Stimulated activated CD4-positive, alpha-beta T cell treated with anti-CD3 and anti-CD28 coated beads, TNF-alpha, amount 100 ng/mL, for 4 hours (primary cell): ENCODE measurements around the gene PSME1.

Experiments used
- DNase-seq, 3 experiments: peaks; one replicate each; pipeline ENCODE4 v3.0.0-alpha.2; 2020; ENCODE audit warnings: low read depth in 3 of 3

Gene PSME1

DNA sequence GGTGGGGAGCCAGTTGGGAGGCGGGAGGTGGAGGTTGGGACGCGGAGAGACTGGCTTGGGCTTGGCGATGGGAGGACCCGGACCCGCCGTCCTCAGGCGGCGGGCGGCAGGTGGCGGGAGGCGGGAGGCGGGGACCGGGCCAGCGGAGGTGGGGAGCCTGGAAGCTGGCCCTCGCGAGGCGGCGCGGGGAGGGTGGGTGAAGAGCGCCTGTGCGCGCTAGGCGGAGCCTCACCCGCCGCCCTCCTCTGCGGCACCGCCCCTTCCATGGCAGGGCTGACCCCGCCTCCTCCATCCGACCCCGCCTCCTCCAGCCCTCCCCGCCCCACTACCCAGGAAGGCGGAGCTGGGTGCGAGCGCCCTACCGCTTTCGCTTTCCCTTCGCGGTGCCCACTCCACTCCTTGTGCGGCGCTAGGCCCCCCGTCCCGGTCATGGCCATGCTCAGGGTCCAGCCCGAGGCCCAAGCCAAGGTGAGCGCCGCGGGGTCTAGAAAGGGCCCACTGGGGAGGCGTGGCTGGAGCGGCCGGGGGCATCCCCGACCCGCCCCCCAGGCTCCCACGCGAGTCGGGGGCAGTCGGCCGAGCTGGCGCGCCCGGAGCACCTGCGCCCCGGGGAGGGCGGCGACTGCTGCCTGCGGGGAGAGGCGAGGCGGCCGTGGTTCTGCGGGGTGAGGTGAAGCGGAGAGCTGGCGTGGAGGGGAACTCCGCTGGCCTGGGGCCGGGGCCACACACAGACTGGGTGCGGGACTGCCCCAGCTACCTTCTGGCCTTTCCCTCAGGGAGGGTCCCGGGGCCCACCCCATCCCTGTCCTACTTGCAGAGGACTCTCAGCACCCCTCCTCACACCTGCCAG is at the start of gene PSME1:
Gene PSME1 (plus strand): TSS at position 361 of the 850 bp plus-strand sequence. CDS start 69 bp downstream, at position 430.
- peak; percentile 91 to 94 (median 91) for DNase-seq

DNA sequence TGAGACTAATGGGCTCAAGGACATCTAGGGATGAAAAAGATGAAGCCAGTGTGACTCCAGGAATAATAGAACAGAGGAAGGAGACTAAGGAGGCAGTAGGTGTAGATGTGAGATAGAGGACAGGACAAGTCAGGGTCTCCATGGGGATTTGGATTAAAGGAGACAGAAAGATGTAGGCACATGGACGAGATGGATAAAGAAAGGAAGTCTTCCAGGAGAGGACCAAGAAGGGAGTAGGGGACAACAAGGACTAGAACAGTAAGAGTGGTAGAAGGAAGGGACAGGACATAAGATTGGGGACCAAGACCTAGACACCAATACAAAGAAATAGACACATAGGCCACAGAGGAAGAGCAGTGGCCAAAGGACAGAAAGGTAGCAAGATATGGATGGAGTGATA is 49.0 kb upstream of the PSME1 start:
- no peak for DNase-seq

DNA sequence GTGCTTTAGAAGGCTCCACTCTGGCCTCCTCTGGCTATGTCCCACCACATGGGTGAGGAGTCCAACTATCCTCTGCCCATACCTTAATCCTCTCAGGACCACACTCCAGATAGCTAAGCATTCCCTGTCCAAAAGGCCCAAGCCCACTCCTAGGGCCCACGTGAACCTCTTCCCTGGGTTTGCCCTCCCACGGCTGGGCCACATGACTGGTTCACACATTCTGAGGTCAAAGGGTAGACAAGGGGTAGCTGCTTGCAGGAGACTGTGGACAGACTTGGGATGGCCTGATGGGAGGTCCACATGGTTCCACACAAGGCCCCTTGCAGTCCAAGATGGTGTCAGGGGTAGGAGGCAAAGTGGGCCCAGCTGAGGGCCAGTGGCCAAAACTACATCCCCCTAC is 47.9 kb upstream of the PSME1 start:
- no peak for DNase-seq

DNA sequence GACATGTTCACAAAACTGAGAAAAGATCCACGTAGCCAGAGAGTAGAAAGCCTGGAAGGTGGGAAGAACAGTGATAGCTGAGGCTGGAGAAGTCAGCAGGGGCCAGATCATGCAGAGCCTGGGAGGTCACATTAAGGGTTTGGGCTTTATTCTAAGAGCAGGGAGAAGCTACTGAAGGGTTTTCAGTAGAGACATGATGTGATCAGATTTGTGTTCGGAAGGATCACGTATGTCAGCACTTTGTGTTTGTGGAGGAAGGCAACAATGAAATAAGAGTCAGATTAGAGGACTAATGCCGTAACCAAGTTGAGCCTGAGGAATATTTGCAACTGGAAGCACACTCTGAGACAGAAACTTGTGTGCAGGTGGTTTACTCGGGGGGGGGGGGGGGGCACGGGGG is 46.1 kb upstream of the PSME1 start:
- DNase-seq: no peak

DNA sequence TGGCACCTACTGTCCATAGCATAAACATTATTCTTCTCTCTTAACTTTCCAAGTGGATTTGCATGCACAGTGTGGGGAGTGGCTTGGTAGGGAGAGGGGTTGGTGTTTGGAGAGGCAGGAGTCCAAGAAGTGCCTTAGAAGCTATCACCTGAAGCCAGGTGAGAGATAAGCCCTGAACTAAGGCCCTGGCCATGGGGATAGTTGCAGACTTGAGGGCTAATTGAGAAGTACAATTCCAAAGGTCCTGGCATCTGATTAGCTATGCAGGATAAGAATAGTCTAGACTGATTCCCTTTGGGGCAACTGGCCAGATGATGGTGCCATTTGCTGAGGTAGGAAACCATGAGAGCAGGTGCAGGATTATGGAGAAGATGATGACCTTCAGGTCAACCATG is 43.9 kb upstream of the PSME1 start:
- DNase-seq: no peak

DNA sequence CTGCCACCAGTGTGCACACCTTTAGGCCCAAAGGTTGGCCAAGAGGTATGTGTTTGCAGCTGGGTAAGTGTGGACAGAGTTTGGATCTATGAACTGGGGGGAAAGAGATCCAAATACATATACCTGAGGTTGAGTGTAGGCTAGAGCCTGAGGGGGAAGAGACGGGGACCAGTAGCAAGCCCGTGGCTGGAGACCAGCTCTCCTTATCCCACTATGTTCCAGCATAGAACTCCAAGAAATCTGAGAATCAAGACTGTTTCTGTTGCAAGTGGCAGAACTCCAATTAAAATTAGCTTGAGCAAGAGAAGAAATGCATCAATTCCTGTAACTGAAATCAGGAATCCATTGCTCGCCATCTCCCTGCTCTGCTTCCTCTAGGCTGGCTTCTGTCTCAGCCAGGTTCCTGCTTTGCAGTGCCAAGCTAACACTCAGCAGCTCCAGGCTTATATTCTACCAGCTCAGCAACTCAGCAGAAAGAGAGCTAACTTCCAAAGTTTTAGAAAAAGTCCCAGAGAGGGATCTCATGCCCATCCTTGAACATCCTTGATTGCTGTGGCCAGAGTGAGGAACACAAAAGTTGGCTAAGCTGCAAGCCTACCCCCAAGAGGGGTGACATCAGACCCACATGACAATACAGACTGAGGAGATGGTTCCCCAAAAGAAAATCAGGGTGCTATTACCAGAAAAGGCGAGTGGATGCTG is 43.3 kb upstream of the PSME1 start:
- no peak for DNase-seq

DNA sequence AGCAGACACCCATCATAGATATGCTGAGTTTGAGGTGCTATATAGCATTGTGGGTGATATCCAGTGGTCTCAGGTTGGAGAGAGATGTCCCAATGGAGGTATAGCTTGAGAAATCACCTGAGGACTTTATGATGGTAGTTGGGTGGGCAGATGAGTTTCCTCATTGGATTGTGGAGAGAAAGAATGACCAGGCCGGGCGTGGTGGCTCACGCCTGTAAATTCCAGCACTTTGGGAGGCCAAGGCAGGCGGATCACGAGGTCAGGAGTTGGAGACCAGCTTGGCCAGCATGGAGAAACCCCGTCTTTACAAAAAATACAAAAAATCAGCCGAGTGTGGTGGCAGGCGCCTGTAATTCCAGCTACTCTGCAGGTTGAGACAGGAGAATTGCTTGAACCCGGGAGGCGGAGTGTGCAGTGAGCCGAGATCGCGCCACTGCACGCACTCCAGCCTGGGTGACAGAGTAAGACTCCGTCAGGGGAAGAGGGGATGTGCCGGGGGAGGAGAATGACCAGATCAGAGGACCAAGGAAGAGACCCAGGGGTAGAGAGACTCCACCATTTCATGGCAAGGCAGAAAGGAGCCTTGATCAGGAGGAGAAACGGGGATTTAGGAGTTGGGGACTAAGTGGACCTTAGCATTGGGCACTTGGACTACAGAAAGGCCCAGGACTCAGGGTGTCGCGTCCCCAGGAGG is 42.6 kb upstream of the PSME1 start:
- no peak for DNase-seq

DNA sequence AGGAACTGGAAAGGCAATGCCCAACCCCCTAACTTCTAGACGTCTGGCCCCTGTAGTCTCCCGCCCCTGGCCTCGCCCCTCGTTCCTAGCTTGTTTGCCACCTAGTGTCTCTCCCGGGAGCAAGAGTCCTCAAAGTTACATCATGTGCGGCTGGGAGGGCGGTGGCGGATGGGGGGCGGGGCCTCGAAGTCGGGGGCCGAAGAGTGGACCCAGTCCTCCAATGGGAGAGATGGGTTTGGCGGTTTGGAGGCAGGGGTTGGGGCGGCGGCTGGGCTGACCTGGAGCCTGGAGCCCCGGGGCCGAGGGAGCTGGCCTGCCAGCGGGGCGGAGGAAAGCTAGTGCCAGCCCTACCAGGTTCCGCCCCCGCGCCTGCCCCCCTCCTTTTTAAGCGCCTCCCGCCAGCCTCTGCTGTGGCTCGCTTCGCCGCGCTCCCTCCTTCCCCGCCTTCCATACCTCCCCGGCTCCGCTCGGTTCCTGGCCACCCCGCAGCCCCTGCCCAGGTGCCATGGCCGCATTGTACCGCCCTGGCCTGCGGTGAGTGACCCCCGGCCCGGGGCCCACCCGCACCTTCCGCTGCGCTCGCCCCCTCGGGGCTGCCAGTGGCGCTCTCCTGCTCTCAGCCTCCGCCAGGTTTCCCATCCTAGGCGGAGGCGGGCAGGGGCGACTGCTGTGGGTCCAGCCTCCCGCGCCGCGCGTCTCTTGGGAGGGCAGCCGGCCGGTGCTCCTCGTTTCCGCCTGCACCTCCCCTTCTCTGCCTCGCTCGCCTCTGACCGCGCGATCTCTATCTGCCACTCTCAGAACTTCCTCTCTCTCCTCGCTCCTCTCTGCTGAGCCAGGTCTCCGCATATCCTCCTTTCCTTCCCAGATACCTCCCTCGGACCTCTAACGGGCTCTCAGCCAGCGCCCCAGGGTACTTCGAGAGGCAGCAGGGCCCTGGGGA is 41.8 kb upstream of the PSME1 start, which contains the start of gene PCK2:
Gene PCK2 (plus strand): TSS at position 411 of the 940 bp plus-strand sequence. CDS start 95 bp downstream, at position 506.
- DNase-seq: peak; percentile 75 to 85 (median 76)

DNA sequence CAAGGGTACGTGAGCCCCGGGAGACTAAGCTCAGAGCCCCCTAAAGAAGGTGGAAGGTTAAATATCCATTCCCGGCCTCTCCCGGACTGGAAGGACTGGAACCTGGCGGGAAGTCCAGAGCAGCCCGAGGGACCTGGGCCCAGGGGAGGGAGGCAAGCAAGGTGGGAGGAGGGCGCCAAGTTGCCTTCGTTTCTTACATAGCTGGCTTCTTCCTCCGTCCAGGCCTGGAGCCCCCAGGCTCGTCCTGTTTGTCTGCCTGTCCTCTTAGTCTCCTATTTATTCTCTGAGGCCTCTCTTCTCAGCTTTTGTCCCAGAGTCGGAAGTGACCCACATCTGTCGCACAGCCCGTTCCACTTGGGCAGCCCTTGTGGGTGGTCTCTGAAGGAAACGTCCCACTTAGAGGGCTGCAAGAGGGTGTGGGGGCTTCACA is 41.1 kb upstream of the PSME1 start:
- no peak for DNase-seq

DNA sequence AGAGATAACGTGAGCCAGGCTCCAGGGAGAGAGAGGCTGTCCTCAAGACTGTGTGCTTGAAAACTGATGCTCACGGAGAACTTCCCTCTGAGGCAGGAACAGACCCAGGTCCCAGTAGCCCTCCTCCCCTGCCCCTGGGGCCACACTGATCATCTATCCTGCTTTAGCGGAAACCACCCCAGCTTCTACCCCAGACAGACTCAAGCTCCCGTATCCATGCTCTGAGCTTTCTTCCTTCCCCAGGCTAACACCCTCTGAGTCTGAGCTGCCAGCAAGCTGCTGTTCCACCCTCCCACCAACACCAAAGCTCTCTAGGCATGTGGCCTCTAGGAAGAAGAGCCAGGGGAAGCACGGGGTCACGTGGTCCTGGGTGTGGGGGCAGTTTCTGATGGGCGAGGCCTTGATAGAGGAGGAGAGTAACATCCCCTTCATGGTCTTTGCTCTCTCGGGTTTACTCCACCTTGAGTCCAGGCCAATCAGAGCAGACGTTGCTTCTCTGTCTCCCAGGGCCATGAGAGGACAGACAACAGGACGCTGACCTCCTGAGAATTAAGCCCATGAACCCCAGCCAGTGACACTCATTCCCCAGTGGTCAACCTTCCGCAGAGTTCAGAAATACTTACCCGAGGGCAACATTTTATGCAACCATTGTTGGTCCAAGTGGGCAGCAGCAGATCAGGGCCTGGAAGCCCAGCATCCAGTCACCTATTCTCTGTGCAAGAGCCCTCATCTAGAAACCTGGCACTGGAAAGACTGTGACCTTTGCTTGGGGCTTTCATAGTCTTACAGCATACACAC is 40.5 kb upstream of the PSME1 start:
- DNase-seq: peak in 2 of 3 experiments; percentile 37 to 38

DNA sequence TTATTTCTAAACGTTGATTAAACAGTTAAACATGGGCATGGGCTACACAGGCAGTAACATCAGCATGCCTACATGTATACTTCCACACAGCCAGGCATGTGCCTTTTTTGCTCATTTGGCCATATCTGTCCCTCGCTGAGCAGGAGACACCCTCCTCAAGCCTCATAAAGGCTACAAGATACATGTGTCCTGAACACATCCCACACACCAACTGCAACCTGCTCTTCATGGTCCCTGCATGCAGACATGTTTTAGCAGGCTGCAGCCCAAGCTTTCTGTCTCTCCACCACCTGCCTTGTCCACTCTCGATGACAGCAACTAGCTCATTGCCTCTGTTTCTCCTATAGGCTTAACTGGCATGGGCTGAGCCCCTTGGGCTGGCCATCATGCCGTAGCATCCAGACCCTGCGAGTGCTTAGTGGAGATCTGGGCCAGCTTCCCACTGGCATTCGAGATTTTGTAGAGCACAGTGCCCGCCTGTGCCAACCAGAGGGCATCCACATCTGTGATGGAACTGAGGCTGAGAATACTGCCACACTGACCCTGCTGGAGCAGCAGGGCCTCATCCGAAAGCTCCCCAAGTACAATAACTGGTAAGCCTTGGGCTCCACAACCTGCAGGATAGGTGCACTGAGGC is 39.3 kb upstream of the PSME1 start:
- DNase-seq: no peak

DNA sequence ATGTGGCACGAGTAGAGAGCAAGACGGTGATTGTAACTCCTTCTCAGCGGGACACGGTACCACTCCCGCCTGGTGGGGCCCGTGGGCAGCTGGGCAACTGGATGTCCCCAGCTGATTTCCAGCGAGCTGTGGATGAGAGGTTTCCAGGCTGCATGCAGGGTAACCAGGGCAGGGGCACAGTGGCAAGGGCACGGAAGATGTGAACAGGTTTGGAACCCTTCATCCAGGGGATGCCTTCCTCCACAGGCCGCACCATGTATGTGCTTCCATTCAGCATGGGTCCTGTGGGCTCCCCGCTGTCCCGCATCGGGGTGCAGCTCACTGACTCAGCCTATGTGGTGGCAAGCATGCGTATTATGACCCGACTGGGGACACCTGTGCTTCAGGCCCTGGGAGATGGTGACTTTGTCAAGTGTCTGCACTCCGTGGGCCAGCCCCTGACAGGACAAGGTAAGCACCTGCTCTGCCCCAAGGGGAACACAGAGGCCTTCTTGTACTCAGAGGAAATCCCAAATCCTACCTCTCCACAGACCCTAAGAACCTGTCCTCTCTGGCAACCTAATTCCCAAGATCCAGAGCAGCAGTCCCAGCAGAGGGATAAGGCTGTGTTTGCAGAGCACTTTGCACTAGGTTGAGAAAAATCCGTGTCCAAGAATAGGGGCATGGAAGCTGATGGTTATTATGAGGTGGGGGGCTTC is 37.6 kb upstream of the PSME1 start:
- no peak for DNase-seq

DNA sequence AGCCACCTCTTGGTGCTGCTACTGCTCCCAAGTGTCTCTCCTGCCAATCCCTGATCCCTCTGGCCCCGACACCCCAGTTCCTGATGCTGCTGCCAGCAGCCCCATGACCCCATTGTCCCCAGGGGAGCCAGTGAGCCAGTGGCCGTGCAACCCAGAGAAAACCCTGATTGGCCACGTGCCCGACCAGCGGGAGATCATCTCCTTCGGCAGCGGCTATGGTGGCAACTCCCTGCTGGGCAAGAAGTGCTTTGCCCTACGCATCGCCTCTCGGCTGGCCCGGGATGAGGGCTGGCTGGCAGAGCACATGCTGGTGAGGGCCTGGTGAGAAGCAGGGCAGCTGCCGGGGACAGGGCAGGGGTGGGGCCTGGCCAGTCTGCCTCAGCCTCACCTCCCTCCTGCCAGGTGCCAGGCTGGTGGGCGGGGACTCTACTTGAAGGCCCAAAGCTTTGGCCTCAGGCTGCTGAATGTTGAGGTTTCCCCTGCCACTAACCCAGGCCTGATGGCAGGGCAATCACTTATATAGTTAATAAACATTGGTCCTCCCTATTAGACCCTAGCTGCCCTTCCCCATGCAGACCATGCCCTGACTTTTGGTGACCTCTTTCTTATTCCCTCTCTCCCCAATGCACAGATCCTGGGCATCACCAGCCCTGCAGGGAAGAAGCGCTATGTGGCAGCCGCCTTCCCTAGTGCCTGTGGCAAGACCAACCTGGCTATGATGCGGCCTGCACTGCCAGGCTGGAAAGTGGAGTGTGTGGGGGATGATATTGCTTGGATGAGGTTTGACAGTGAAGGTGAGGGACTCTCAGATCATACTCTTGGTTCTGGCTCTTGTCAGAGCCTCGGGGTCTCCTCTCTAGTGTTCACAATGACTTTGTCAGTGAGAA is 36.8 kb upstream of the PSME1 start:
- no peak for DNase-seq

DNA sequence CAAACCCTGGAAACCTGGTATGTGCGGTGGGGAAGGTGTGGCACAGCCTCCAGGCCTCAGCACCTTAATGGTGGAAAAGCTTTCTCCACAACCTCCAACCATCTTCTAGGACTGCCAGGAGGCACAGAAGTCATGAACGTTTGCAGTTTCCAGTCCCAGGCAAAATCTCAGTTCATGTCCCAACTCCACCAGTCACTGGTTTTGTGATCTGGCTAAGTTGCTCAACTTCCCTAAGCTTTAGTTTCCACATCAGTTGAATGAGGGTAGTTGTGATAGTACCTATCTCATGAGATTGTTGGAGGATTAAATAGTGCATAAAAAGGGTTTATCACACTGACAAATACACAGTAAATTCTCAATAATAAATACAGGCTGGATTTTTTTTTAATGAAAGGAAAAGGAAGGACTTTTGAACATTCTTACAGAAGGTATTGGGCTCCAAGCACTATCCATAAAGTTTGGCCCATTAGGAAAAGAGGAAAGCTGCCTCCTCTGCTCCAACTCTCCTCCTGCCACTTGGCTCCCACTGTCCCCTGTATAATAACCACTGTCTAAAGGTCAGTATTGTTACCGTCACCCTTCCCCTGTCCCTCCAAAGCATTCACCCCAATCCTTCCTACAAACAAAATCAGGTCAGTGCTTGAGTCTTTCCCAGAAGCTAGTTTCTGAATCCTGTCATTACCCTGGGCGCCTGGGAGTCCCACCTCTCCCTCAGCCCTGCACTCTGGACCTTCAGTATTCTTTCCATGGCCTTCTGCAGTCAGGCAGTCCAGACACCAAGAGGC is 35.6 kb upstream of the PSME1 start:
- no peak for DNase-seq

DNA sequence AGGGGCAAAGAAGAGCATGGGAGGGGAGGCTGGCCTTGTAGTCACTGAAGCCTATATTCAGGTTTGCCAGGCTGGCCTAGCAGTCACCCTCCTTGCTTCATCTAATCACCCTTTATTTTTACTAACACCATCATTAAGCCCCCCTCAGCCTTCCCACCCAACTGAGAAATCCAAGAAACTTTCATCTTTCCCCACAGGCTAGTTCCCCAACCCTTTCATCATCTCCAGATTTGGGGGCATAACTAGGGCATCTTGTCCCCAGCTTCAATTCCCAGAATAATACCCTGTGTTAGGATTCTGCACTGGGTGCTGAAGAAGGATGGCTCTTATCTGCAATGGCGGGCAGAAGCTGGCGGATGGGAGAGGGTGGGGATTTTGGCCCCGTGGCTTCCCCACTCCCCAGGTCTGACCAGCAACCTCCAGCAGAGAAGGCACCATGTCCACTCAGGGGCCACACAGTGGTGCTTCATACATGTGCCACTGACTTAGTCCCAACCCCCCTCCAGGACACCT is 35.0 kb upstream of the PSME1 start:
- no peak for DNase-seq

DNA sequence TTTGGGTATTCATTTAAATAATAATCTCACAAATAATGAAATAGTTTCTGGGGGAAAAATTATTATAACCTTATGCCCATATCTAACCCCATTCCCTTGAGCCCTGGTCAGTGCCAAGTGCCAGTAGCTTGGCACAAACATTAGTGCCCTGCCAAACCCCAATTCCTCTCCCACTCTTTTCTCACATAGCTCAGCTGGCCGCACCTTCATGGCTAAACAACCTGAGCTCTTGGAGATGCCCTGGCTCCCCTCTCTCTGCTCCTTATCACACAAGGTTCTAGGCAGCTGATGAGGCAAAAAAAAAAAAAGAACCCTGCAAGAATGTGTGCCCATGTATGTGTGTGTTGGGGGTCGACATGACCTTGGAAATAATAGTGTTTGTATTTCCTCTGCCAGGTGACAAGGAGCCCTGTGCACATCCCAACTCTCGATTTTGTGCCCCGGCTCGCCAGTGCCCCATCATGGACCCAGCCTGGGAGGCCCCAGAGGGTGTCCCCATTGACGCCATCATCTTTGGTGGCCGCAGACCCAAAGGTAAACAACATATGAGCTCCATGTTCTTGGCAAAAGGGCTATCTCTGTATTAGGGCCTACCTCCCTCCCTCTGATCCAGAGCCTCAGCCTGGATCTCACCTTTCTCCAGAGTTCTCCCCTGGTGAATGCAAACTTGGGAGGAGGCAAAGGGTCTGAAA is 33.5 kb upstream of the PSME1 start:
- no peak for DNase-seq

DNA sequence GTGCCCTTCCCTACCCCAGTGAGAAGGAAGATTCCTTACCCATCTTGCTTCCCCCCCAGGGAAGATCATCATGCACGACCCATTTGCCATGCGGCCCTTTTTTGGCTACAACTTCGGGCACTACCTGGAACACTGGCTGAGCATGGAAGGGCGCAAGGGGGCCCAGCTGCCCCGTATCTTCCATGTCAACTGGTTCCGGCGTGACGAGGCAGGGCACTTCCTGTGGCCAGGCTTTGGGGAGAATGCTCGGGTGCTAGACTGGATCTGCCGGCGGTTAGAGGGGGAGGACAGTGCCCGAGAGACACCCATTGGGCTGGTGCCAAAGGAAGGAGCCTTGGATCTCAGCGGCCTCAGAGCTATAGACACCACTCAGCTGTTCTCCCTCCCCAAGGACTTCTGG is 32.5 kb upstream of the PSME1 start:
- no peak for DNase-seq
